GM18519 (cell line): ENCODE measurements around the gene EPS8.

ENCODE experiments used
- ATAC-seq: cut with Tn5 transposase; IDR thresholded peaks from one replicate; pipeline ENCODE4 v1.9.1; 2021; ENCODE audit warnings: mild to moderate bottlenecking, moderate library complexity; ENCODE audit not compliant: unreplicated experiment, low FRiP score

Gene EPS8

DNA sequence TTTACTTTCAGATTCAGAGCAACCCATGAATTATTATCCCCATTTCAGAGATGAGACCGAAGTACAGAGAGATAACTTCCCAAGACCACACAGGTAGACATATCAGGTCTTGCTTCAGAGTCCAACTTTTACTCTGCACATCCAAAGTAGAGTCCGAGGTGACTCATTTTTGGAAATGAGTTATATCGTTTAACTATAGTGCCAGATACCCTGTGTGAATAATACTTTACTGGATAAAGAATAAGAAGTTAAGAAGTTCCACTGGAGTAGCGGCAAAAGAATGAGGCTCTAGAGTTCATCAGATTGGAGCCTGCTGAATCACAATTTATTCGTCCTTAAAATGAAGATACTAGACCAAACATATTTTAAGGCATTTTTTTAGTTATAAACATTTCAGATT lies 124.7 kb downstream of the EPS8 start:
- ATAC-seq: no peak

GRCh38 chr12:15662983-15663659 lies 126.1 kb downstream of the EPS8 start:
- no peak for ATAC-seq

- ATAC-seq: no peak
These were observed 126.7 kb downstream of the EPS8 start for GRCh38 chr12:15662303-15662980.

DNA sequence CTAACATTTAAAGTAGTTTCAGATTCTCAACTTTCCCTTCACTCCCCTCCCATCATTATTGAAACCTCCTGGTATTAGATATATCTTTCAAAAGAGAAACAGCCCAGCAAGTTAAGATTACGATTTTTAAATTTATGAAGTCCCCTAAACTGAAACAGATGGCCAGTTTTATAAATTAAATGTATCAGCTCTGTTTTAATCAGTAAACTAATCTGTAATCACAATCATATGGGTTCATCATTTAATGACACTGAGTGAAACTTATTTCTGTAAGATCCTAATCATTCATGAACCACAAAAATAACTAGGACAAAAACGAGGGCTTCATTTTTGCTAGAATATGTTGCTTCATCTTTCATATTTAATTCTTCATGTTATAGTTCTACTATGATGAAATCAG lies 137.8 kb downstream of the EPS8 start:
- no peak for ATAC-seq

- no peak for ATAC-seq
These were observed 138.6 kb downstream of the EPS8 start for GRCh38 chr12:15650399-15651128.

GRCh38 chr12:15649347-15649746 lies 139.8 kb downstream of the EPS8 start:
- ATAC-seq: no peak

DNA sequence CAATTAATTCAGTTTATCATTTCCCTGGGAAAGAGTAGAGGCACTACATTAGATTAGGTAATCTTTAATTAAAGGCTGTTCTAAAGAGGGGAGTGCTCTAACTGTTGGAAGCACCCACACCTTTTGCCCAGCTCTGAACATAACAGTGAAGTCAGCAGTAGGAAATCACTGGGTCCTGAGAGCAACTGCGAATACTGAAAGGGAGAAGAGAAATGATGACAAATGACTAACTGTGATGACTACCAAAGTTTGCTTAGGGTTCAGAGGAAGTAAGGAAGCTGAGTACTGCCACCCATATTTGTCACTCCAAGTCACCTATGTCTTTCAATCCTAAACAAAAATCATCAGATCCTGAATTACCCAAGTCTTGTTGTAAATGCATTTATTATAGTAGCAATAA lies 140.6 kb downstream of the EPS8 start:
- ATAC-seq: no peak

DNA sequence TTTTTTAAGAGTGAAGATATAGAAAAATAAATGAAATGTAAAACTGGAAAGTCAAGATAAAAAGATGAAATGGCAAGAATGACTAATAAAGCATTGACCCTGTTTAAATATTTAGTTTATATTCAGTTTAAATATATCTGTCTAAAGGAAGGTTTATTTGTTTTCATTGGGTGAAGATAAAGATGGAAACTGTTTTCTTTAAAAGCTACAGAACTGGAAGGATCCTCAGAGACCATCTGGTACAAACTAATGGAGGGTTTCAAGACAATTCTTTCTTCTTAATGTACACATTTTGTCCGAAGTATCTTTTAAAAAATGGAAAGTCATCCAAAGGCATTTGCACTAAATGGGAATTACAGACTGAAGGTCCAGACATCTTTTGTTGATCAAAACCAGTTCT lies 142.6 kb downstream of the EPS8 start:
- no peak for ATAC-seq

- no peak for ATAC-seq
These were observed 144.5 kb downstream of the EPS8 start for GRCh38 chr12:15644700-15645099.

DNA sequence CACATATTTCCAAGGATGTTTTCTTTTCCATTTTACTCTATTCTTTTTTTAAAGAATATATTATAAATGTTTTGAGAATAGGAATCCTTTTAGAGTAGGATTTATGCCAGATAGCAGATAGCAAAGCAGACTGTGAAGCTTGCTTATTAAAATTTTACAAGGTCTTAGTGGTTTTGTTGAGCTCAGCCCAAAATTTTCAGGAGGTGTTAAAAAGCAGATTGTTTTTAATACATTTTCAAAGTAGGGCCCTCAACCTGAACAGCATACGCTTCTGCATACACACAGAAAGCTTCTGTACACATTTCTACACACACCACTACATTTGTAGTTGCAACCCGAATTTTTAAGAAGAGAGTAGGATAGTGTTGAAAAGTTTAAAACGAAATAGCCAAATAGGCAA lies 151.0 kb downstream of the EPS8 start:
- ATAC-seq: no peak

DNA sequence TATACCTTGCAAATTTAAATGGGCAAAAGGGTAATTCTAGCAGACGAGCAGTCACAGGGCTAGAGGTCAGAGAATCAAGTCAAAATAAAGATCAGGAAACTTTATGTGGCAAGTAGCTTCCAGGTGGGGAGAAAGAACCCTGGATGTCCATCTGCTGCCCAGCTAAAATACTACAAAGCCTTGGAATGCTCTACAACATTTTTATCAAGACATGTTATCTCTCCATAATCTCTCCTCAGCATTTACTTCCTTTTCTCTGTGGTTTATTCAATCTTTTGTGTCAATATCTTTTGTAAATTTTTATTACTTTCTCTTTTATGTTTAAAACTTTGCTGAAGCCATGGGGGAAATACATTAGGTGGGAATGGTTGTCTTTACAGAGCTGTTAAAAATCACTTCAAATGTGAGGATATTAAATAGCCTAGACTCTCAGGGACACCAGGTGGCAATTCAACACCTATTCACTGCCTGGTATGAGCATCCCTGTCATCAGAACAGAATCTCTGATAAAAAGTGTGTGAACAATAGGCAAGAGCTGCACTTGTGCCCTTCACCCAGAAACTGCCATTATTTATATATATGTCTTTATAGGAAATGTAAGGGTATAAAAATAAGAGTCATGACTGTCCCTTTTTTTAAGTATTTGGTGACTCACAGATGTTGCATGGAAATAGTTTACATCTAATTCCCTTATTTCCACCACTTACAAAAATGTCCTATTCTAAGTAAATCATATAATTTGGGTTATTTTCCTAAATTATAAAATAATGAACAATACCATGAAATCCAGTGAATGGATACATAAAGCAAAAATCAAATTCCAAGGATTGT lies 152.9 kb downstream of the EPS8 start:
- ATAC-seq: no peak

GRCh38 chr12:15634010-15634683 lies 155.0 kb downstream of the EPS8 start:
- no peak for ATAC-seq

DNA sequence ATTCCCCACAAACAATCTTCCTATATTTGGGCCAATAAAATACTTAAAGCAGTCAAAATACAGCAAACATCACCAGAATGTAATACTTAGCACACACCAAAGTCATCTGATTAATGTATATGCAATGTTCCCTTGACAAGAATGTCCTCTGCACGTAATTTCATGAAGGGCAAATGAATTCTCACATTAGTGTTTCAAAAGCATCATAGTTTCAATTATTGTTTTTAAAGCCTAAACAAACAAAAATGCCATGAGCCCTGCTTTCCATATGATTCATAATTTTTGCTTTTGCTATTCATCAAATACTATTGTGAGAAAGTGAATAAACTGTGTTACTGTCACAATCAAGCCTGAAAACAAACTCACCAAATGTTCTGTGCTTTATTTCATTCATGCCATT lies 156.0 kb downstream of the EPS8 start:
- no peak for ATAC-seq

DNA sequence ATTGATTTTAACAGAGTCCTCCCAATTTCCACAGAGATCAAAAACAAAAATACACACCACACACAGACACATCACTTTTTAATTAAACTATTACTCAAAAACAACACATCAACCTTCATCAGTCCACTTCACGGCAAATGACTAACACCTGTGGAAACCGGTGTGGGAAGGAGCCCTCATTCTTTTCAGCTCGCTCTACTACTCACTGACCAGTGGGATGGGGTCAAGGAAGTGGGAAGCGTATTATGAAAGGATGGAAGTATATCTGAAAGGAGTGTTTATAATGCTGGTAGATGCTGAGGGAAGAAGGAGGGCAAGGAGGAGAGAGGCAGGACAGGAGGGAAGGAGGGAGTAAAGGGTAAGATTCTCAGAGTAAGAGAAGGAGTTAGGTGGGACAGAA lies 156.5 kb downstream of the EPS8 start:
- no peak for ATAC-seq

GRCh38 chr12:15631007-15631715 lies 158.0 kb downstream of the EPS8 start:
- ATAC-seq: no peak

GRCh38 chr12:15629761-15630160 lies 159.4 kb downstream of the EPS8 start:
- ATAC-seq: no peak

DNA sequence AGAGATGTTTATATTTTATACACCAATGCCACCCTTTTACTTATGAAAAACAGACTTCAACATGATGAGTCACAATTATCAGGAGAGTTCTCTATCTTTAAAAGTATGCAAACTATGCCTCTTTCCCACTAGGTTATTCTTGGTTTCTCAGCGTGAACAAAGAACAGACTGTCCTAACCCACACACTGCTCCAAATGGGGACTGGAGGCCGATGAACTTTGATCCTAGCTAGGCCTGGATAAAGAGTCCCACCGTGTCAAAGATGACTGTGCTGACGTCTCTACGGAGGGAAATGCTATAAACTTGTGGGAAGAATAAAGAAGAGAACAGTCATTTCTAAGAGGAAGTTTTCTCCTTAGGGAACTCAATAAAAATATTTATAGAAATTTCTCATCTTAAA lies 160.1 kb downstream of the EPS8 start:
- ATAC-seq: no peak

- no peak for ATAC-seq
These were observed 160.9 kb downstream of the EPS8 start for GRCh38 chr12:15627995-15628945.

DNA sequence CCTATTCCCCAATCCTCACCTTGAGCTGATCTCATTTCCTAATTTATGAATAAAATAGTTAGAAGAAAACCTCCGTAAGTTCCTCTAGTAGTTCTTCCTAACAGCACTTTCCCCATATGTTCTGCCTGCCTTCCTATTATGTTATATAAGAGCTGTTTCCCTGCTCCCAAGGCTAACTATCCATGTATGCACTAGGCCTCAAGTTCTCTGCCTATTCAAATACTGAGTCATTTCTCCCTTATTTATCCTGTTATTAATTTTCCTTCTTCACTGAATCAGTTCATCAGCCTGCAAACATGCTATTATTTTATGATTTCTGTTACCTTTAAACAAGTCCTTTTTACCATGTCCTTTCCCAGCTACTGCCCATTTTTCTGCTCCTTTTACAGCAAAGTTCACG lies 164.1 kb downstream of the EPS8 start:
- no peak for ATAC-seq
